Measurements from ENCODE around the gene INSL3.
A peak's percentile ranks its signal among the peaks of the same experiment; 100 is the strongest.

Gene INSL3, protein sequence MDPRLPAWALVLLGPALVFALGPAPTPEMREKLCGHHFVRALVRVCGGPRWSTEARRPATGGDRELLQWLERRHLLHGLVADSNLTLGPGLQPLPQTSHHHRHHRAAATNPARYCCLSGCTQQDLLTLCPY

DNA sequence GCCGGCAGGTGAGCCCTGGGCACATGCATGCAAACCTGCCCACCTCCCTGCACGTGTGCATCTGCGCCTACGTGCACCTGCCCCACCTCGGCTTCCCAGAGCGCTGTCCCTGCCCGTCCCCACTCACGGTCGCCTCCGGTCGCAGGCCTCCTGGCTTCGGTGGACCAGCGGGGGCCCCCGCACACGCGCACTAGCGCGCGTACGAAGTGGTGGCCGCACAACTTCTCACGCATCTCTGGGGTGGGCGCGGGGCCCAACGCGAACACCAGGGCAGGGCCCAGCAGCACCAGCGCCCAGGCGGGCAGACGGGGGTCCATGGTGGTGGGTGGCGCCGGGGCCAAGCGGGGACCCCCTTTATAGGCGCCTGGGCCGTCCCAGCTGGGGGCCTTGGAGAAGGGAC lies at the start of gene INSL3:
Gene INSL3 (minus strand): TSS at position 330 of the 400 bp plus-strand sequence. CDS start 13 bp downstream, at position 317.
- no peak for DNase-seq

DNA sequence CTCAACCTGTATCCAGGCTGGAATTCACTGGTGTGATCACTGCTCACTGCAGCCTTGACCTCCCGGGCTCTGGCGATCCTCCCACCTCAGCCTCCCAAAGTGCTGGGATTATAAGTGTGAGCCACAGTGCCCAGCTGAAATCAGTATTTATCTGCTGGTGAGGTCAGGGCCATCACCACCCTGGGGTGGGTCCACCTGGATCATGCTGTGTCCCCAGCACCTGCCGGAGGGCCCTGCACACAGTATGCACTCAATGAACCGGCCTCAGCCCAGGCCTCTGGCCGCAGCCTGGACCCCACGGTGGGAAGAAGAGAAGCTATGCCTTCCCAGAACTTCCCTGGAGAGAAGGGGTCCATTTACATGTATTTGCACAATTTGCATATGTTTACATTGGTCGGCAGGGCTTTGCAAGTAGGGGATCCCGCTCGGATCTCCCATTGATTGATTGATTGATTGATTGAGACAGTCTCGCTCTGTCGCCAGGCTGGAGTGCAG lies 47.8 kb upstream of the INSL3 start:
- no peak for DNase-seq

GRCh38 chr19:17868669-17869068 lies 47.4 kb upstream of the INSL3 start:
- DNase-seq: no peak

- no peak for DNase-seq
Measured at GRCh38 chr19:17866964-17867486, 45.7 kb upstream of the INSL3 start.

DNA sequence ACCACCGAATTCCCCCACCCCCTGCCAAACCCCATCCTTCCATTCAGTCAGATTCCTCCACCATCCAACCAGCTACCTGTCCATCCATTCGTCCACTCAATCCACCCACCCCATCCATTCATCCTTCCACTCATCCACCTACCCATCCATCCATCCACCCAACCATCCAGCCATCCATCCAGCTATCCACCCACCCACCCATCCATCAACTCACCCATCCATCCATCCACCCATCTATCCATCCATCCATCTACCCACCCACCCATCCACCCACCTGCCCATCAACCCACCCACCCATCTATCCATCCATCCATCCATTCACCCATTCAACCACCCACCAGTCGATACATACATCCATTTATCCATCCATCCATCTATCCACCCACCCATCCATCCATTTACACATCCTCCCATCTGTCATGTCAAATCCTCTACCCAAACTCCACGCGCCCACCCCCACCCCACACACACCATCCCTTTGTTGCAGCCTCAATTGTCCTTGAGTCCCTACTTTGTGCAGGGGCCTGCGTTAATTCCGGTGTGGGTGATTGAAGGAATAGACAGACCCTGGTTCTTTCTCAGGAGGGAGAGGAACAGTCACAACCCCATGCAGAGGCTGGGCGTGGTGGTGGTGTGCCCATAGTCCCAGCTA lies 45.1 kb upstream of the INSL3 start:
- DNase-seq: no peak

- no peak for DNase-seq
Measured at GRCh38 chr19:17865364-17866311, 44.3 kb upstream of the INSL3 start.

DNA sequence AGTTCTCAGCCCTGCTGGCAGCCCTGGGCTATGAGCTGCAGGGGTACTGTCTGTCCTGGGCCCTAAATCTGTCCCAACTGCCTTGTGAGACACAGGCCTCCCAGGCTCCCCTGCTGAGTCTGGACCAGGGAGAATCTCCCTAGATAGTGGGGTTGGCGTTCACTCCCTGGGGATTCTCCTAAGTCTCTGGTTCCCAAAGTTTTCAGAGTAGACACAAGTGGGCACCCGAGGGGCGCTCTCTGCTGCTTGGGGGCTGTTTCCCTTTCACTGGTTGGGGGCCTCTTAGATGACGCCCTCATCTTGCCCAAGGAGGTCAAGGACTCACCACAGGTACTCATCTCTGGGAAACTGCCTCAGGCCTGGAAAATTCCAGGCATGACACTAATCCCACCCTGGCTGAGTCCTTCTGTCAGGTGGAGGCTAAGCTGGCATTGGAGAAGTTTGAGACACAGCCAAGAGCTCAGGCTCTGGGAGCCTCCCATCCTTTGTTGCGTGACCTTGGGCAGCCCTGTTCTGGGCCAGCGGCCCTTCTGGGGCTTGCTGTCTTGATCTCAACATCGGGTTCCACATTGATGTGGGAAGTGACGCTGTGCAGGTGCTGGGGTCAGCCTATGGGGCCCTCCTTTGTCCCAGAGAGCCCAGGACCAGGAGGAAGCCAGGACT lies 42.3 kb upstream of the INSL3 start:
- DNase-seq: no peak

- no peak for DNase-seq
Measured at GRCh38 chr19:17862711-17863519, 41.6 kb upstream of the INSL3 start.

DNA sequence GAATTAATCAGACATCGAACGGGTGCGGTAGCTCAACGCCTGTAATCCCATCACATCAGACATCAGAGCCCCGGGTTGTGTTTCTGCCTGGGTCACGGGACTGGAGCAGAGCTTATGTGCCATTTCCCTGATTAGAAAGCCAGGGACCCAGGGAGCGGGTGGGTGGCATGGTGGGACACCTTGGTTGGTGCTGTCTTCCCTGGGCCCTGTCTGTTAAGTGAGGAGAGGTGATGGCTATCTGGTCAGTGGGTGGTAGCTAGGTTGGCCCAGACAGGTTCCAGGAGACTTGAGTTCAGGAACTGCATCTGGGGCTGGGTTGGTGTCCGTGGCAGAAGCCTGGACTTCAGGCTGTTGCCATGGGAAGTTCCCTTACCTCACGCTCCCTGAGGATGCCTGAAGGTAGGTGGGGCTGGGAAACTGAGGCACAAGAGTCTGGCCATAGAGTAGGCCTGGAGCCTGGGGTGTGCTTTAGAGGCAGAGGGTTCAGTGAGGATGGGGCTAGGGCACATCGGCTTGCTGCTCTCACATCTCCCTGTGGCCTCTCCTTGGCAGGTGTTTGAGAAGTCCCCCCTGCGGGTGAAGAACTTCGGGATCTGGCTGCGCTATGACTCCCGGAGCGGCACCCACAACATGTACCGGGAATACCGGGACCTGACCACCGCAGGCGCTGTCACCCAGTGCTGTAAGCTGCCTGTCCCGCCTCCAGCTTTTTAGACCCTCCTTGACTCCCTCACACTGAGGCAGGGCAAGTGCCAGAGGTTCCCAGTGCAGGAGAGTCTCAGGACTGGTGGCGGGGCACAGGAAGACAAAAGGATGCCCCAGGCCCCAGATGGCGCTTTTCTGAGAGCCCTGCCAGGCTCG lies 40.5 kb upstream of the INSL3 start:
- no peak for DNase-seq

DNA sequence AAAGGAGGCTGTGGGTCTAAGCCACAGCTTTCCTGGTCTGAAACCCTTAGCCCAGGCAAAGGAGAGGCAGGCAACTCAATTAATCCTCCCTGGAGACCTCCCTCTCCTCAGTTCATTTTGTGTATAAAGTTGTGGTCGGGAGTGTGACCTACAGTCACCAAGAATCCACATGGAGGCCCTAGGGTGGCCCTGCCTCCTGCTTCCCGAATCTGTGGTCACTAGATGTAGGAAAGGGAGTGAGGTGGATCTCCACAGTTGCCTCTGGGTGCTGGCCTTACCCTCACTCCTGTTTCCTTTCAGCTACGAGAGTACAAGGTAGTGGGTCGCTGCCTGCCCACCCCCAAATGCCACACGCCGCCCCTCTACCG lies 39.7 kb upstream of the INSL3 start:
- no peak for DNase-seq

- DNase-seq: no peak
Measured at GRCh38 chr19:17860331-17860992, 39.1 kb upstream of the INSL3 start.

DNA sequence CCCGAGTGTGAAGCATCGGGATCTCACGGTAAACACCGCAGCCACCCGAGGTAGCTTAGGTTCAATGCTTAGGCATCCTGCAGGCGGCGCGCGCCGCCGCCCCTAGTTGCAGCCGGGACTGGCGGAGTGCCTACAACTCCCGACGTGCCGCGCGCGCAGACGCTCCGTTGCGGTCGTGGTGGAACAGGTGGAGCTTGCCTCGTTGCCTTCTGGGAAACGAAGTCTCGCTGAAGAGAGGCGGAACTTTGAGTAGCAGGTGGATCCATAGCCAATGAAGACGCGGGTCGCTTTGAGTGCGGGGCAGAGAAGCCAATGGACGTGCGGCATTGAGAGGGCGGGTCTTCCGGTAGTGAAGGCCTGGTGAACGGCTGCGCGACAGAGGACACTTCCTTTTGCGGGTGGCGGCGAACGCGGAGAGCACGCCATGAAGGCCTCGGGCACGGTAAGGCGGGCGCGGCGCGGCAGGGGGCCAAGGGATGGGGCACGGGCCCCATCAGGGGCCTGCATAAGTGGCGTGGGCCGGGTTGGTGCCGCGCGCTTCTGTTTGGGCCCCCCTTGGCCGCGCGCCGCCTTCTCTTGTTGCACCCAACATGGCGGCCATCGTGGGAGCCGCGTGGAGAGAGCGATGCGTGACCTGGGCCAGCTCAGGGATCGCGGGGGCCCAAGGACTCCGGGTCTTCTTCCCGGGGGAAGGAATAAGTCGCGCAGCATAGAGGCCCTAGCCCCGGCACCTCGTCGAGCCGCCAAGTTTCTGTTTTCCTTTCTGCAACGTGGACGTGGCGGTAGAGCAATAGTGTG lies 38.4 kb upstream of the INSL3 start, which contains the start of gene RPL18A:
Gene RPL18A (plus strand): TSS at position 378 of the 798 bp plus-strand sequence. CDS start 47 bp downstream, at position 425.
- peak; percentile 98 to 99 for DNase-seq

GRCh38 chr19:17855280-17856152 lies 34.2 kb upstream of the INSL3 start:
- peak; percentile 70 to 73 for DNase-seq

GRCh38 chr19:17854061-17854460 lies 32.7 kb upstream of the INSL3 start:
- no peak for DNase-seq

DNA sequence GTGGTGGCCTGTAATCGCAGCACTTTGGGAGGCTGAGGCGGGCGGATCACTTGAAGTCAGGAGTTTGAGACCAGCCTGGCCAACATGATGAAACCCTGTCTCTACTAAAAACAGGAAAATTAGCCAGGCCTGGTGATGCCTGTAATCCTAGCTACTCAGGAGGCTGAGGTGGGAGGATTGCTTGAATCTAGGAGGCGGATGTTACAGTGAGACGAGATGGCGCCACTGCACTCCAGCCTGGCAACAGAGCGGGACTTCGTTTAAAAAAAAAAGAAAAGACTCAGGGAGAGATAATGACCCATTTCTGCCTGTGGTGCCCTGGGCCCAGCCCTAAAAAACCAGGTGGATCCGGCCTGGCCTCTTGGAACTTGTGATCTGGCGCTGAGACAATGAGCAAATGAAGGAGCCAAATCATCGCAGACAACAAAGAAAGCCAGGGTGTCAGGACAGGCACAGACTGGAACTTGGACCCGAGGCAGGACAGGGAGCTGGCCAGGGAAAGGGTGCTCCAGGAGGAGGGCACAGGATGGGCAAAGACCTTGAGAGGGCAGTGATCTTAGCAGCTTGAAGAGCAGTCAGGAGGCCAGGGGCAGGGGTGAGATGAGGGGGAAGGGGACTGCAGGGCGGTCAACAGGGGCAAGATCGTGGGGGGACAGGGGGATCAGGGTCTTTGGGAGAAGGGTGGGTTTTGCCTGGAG lies 27.4 kb upstream of the INSL3 start:
- DNase-seq: no peak

DNA sequence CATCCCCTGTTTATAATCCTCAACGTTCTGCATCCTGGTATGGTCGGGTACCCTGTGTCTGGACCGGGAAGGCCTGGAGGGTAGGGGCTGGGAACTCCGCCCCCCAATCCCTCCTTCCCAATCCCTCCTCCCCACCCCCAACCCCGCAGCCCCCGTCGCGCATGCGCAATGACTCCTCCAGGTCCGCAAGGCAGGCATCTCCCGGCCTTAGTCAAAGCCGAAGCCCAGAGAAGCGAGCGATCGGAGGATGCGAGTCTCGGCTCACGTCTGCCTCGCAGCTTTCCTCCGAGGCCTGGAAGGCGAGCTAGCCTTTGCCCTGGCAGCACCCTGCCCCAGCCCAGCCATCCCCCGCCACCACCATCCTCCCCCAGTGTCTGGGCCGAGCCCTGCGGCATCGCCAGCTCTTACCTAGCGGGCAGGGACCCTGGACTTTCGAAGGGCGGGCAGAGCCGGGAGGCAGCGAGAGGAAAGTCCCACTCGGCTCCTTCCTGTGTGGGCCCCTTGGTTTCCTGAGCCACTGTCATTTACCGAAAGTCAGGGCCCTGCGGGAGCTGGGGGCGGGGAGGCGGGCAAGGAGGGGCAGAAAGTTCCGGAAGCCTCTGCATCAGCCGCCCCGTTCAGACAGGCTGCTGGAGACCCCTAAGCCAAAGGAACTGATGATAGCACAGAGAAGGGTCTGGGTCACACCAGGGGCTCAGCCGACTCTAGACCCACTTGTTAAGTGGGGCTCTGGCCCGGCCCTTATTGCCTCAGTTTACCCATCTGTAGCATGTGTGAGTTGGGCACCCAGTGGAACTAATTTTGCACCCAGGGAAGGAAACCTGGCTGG lies 26.4 kb upstream of the INSL3 start, which contains the start of gene JAK3:
Gene JAK3 (minus strand): TSS at position 445 of the 829 bp plus-strand sequence. CDS start 3,565 bp downstream, outside the sequence.
- DNase-seq: no peak

DNA sequence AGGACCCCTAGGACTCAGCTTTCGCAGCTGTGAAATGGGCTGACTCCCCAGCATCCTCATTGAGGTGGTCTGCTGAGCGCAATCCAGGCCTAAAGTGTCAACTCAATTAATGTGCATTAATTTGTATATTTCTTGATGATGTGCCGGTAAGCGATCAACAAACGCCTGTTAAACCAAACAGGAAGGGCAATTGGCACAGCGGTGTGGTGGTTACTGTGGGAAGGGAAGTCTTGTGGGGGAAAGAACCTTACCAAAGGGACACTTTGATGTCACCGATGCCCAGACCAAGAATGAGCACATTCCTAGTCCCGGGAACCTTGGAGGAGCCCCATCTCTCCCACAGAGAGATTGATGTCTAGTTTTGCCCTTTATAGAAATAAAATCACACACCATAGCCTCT lies 24.8 kb upstream of the INSL3 start:
- DNase-seq: no peak

Measured in NCI-H2081 (cell line).